Ishikawa (cell line): Measurements from ENCODE around the gene ZNF318.

Experiments used
- CEBPB ChIP-seq: IDR thresholded peaks from 2 replicates; pipeline ENCODE4 v1.6.1; 2012
- EGR1 ChIP-seq: IDR thresholded peaks from 2 replicates; pipeline ENCODE4 v1.6.1; 2012
- NFIC ChIP-seq: IDR thresholded peaks from 2 replicates; pipeline ENCODE4 v1.6.1; 2012
- TAF1 ChIP-seq: IDR thresholded peaks from 2 replicates; pipeline ENCODE4 v1.6.1; 2012; ENCODE audit warnings: low read depth, mild to moderate bottlenecking
- TF ChIP-seq, protein P1 (sequence below): IDR thresholded peaks from 2 replicates; pipeline ENCODE4 v1.6.1; 2012

DNA sequence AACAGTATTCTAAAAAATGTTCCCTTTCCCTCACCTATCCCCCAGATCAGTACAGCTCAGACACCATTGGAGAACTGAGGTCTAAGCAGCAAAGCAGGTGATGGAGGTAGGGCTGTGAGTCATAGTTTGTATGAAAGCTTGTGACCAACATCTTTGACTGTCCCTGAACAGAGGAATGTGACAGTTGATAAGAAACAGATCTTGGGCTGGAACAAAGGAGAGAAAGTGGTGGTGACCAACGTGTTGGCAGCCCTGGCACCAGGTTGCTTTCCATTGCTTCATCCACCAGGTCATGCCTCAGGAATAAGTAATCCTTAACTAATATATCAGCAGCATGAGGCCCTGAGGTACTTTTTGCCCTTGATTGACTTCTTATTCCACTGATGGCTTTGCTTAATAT, 40.9 kb downstream of the ZNF318 start:
- TF ChIP-seq, protein P1, sequence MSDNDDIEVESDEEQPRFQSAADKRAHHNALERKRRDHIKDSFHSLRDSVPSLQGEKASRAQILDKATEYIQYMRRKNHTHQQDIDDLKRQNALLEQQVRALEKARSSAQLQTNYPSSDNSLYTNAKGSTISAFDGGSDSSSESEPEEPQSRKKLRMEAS = no peak
- no peak for TF ChIP-seq EGR1
- TF ChIP-seq CEBPB = no peak
- no peak for TF ChIP-seq TAF1
- no peak for TF ChIP-seq NFIC
